HL-60 (cell line): ENCODE results near the gene MRGPRG.

Experiments used
- DNase-seq, 2 experiments: peaks; one replicate each; pipeline ENCODE4 v3.0.0-alpha.2; 2010 to 2020; ENCODE audit warnings: low read depth in 1 of 2, low spot score in 1 of 2
- H3K27ac ChIP-seq: fragments of 250-450 bp; sonication (Bioruptor Pico); replicated peaks from 2 replicates; pipeline ENCODE4 v1.5.1; 2020; ENCODE audit warnings: mild to moderate bottlenecking, moderate library complexity
- H3K27me3 ChIP-seq: fragments of 250-450 bp; sonication (Bioruptor Pico); 2 replicates; pipeline ENCODE4 v1.5.1; 2021; ENCODE audit warnings: mild to moderate bottlenecking, moderate library complexity; ENCODE audit not compliant: insufficient read depth, poor library complexity, severe bottlenecking
- H3K4me3 ChIP-seq: replicated peaks from 2 replicates; pipeline ENCODE4 v1.5.1; 2011; ENCODE audit warnings: mild to moderate bottlenecking, control low read depth, low read length; ENCODE audit not compliant: insufficient read depth
- CTCF ChIP-seq: IDR thresholded peaks from one replicate; pipeline ENCODE4 v1.5.1; 2011; ENCODE audit warnings: low read length, control low read depth, inconsistent platforms; ENCODE audit not compliant: insufficient read depth
- GABPA ChIP-seq: IDR thresholded peaks from 2 replicates; pipeline ENCODE4 v1.6.1; 2012; ENCODE audit warnings: low read depth
- POLR2AphosphoS5 ChIP-seq: IDR thresholded peaks from 2 replicates; pipeline ENCODE4 v1.6.1; 2012; ENCODE audit warnings: low read depth
- REST ChIP-seq: IDR thresholded peaks from 2 replicates; pipeline ENCODE4 v1.6.1; 2012; ENCODE audit warnings: low read depth; ENCODE audit not compliant: insufficient replicate concordance
- SPI1 ChIP-seq: IDR thresholded peaks from 2 replicates; pipeline ENCODE4 v1.6.1; 2012; ENCODE audit warnings: low read depth, mild to moderate bottlenecking, borderline replicate concordance

Gene MRGPRG

DNA sequence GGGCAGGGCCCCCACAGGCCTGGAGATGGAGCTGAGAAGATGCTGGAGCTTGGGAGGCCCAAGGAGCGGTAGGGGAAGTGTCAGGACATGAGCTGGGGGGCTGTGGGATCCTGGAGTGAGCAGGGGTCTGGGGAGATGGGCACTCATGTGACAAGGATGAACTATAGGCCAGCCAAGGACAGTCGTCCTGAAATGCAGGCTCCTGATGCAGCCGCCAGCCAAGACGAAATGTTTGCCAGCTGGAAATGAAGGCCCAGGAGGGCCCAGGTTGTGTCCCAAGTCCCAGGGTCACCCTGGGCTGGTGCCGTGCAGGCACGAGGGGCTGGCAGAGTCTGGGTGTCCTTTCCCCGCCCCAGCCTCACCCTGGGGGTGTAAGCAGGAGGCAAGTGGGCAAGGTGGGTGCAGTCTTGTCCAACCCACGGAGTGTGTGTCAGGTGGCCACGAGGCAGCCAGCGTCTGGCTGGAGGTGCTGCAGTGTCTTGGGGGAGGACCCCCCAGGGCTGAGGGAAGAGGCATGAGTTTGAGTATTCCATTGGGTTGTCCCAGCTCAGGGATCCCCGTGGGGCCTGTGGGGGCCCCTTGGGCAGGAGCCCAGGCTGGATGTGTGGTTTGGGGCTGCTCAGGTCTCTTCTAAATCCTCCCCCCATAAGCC, 21.4 kb downstream of the MRGPRG start:
- no peak for DNase-seq
- Histone ChIP-seq H3K27ac (no peak overlapping the region), H3K27me3 (peaks cover 13% of the 10 kb centered on the region), H3K4me3 (no peak overlapping the region)
- TF ChIP-seq POLR2AphosphoS5 (no peak), CTCF (no peak), GABPA (no peak), SPI1 (no peak), REST (no peak)

DNA sequence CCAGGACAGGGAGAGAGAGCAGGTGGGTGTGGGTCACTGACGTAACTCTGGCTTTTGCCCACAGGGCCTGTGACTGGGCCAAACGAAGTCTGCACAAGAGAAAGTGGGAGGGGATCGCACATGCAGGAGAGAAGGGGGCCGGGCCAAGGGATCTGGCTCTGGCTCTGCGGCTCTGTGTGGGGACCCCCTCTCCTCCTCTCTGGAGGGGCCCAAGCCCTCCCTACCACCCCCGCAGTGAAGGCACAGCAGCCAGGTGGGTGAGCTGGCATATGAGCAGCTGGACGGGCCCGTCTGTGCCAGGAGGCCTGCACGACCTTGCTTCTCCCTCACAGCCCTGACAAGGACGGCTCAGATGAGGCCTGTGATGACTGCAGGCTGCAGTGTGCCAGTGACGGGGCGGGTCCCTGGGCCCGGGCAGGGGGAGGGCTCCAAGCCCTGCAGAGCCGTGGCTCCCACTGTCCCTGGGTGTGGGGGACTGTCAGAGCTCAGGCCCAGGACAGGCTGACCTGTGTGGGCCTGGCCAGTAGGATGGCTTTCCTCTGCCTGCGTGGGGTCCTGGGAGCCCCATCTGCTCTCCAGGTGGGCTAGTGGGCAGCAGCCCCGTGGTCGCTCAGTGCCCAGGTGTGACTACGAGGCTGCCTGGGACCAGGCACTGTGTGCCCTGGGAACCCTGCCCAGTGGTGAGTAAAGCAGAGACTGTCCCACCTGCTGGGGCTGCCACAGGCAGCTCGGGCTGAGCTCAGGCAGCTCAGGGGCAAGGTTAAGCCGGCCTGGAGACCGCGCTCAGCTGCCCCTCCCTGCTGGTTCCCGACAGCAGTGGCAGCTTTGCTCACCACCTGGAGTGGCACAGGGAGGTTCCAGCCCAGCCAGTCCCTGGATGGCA, 22.2 kb downstream of the MRGPRG start:
- TF ChIP-seq POLR2AphosphoS5 (no peak), CTCF (no peak), REST (no peak), SPI1 (no peak), GABPA (no peak)
- Histone ChIP-seq H3K27me3 (peaks cover 8% of the 10 kb centered on the region), H3K27ac (no peak overlapping the region), H3K4me3 (no peak overlapping the region)
- DNase-seq = no peak

GRCh38 chr11:3195251-3196160, 23.1 kb downstream of the MRGPRG start:
- Histone ChIP-seq H3K27ac (no peak overlapping the region), H3K4me3 (no peak overlapping the region), H3K27me3 (peaks cover 3% of the 10 kb centered on the region)
- DNase-seq = peak in 1 of 2 experiments; percentile 43
- TF ChIP-seq REST (no peak), POLR2AphosphoS5 (no peak), SPI1 (peak; percentile 96), GABPA (no peak)
